ENCODE measurements around the gene GNPTG.

DNA sequence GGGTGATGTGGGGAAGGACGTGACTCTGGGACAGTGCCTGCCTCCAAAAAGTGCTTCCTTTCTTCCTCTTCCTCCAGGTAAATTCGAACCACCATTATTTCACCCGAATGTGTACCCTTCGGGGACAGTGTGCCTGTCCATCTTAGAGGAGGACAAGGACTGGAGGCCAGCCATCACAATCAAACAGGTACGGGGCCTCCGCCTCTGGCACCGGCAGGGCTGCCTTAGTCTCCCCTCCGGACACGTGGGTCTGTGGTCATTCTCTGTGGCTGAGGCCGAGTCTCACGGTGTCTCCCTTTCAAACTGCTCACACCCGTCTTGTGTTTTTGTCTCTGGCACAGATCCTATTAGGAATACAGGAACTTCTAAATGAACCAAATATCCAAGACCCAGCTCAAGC lies 31.6 kb upstream of the GNPTG start:
- TF ChIP-seq, protein P1, sequence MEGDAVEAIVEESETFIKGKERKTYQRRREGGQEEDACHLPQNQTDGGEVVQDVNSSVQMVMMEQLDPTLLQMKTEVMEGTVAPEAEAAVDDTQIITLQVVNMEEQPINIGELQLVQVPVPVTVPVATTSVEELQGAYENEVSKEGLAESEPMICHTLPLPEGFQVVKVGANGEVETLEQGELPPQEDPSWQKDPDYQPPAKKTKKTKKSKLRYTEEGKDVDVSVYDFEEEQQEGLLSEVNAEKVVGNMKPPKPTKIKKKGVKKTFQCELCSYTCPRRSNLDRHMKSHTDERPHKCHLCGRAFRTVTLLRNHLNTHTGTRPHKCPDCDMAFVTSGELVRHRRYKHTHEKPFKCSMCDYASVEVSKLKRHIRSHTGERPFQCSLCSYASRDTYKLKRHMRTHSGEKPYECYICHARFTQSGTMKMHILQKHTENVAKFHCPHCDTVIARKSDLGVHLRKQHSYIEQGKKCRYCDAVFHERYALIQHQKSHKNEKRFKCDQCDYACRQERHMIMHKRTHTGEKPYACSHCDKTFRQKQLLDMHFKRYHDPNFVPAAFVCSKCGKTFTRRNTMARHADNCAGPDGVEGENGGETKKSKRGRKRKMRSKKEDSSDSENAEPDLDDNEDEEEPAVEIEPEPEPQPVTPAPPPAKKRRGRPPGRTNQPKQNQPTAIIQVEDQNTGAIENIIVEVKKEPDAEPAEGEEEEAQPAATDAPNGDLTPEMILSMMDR (IDR thresholded peaks at IDR 0.05; ENCODE audit: low read depth, low read length), result no peak
- TF ChIP-seq, protein P2, sequence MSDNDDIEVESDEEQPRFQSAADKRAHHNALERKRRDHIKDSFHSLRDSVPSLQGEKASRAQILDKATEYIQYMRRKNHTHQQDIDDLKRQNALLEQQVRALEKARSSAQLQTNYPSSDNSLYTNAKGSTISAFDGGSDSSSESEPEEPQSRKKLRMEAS (IDR thresholded peaks at IDR 0.05; ENCODE audit: low read depth, low read length), result no peak
- TF ChIP-seq POLR2A (IDR thresholded peaks at IDR 0.05; ENCODE audit: extremely low read depth, insufficient read length), result no peak
